WI38 (cell line): ENCODE data around the gene MYBBP1A.

Source experiments
- H3K4me3 ChIP-seq: 2 replicates; pipeline ENCODE4 v1.5.1; 2011; ENCODE audit warnings: low read depth, mild to moderate bottlenecking, control low read depth, low read length
- CTCF ChIP-seq: IDR thresholded peaks from 2 replicates; pipeline ENCODE4 v1.5.1; 2012; ENCODE audit warnings: low read depth, mild to moderate bottlenecking, control low read depth, low read length

Gene MYBBP1A

GRCh38 chr17:4576161-4576558 is 21.0 kb upstream of the MYBBP1A start:
- no peak overlapping the region for H3K4me3 ChIP-seq
- no peak for TF ChIP-seq CTCF

- no peak for TF ChIP-seq CTCF
- H3K4me3 ChIP-seq = no peak overlapping the region
Observed at GRCh38 chr17:4574448-4575045, 19.4 kb upstream of the MYBBP1A start.

GRCh38 chr17:4573669-4574068 is 18.5 kb upstream of the MYBBP1A start:
- TF ChIP-seq CTCF = no peak
- no peak overlapping the region for H3K4me3 ChIP-seq

- TF ChIP-seq CTCF = no peak
- H3K4me3 ChIP-seq = no peak overlapping the region
Observed at GRCh38 chr17:4573115-4573514, 17.9 kb upstream of the MYBBP1A start.

GRCh38 chr17:4572131-4572530 is 16.9 kb upstream of the MYBBP1A start:
- no peak overlapping the region for H3K4me3 ChIP-seq
- TF ChIP-seq CTCF = no peak

GRCh38 chr17:4569591-4569990 is 14.4 kb upstream of the MYBBP1A start:
- H3K4me3 ChIP-seq = no peak overlapping the region
- no peak for TF ChIP-seq CTCF

GRCh38 chr17:4566785-4567184 is 11.6 kb upstream of the MYBBP1A start:
- no peak overlapping the region for H3K4me3 ChIP-seq
- peak; percentile 63 for TF ChIP-seq CTCF
